ENCODE data around the gene PRXL2A.
A peak's percentile ranks its signal among the peaks of the same experiment; 100 is the strongest.

The PRXL2A gene

DNA sequence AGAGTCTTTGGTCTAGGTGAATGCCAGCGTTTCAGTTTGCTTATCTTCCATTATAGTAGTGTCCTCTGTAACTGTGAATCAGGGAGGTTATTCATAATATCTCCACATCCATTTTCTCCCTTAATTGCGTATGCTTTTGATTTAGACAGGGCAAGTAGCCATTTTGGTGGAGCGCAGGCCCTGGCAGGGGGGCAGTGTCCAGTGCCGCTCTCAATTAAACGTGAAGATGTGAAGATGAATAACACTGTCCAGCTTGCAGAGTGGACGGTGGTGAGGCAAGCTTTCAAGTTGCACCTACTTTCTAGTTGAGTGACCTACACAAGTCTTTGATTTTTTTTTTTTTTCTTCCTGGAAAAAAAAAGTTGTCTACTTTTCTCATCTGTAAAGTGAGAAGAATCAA, 50.3 kb downstream of the PRXL2A start:
- DNase-seq (ENCODE audit: low spot score) = no peak
- TF ChIP-seq, protein P1, sequence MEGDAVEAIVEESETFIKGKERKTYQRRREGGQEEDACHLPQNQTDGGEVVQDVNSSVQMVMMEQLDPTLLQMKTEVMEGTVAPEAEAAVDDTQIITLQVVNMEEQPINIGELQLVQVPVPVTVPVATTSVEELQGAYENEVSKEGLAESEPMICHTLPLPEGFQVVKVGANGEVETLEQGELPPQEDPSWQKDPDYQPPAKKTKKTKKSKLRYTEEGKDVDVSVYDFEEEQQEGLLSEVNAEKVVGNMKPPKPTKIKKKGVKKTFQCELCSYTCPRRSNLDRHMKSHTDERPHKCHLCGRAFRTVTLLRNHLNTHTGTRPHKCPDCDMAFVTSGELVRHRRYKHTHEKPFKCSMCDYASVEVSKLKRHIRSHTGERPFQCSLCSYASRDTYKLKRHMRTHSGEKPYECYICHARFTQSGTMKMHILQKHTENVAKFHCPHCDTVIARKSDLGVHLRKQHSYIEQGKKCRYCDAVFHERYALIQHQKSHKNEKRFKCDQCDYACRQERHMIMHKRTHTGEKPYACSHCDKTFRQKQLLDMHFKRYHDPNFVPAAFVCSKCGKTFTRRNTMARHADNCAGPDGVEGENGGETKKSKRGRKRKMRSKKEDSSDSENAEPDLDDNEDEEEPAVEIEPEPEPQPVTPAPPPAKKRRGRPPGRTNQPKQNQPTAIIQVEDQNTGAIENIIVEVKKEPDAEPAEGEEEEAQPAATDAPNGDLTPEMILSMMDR (IDR thresholded peaks at IDR 0.05; ENCODE audit: extremely low read depth, missing control alignments) = no peak

DNA sequence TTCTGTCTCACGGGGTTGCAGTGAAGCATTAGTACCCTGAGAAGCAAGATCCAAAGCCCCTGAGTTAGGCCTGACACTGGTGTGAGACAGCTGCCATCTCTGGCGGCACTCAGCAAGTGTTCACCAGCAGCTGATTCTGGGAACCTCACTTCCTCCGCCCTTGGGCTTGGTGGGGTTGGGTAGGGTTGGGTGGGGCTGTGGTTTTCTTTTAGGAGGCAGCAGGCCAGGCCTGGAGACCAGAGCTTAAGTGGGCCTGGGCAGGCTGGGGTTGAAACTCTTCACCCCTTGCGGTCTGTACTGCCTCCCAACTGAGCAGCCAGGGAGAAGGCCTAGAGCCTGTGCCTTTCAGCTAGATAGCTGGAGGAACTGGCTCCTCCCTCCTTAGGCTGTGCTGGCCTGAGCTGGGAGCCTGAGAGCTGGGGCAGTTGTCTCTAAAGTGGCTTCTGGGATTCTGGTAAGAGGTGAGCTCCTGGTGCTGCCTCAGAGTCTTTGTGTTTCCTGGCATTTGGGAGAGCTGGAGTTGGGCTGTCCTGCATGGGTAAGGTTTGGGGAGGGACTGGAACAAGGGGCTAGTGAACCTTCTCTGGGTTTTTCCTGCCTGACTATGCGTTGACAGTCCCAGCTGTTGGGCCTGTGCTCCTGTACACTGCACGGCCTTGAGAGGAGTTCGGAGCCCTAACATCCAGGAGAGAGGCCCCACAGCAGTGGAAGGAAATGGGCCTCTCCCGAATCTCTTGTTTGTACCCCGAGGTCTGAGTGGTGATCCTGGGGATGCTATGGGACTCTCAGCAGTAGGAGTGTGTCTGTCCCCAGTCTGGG, 50.9 kb downstream of the PRXL2A start:
- peak; percentile 71 for DNase-seq (ENCODE audit: low spot score)

DNA sequence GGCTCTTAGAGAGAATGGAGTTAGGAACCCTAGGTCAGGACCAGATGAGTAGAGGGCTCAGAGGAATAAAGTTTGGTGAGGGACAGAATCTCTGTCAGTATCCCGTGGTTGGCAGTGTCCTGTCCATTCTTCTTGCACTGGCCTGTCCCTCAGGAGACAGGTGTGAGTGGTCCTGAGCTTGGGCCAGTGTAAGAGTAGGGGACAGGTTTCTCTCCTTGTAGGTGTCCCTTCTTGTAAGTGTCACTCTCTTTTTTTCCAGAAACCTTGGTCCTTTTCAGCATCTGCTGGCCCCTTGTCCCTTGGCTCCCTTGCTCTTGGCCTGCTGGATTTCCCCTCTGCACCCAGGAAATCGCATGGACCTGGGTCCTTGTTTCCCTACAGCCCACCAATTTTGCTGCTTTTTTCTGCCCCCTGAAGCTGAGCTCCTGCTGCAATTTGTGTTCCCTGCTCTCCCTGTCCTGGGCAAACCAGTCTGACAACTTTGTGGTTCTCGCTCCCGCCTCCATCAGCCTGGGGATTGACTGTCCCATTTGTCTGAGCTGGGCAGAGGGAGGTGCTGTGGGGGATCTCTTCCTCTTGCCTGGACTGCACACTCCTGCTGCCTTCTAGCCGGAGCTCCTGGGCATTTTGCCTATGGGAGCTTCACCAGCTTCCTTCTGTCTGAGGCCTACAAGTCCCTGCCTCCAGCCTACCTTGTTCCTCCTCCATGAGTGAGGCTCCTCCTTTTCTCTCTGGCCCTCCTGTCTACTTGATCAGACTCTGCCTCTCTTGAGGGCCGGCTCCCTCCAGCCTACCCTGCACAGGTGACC, 52.3 kb downstream of the PRXL2A start:
- no peak for DNase-seq (ENCODE audit: low spot score)
- TF ChIP-seq, protein P1 (IDR thresholded peaks at IDR 0.05; ENCODE audit: extremely low read depth, missing control alignments) = no peak

More for the DNA sequence above, 50.9 kb downstream of the PRXL2A start:
- TF ChIP-seq, protein P1 (IDR thresholded peaks at IDR 0.05; ENCODE audit: extremely low read depth, missing control alignments) = no peak

- DNase-seq (ENCODE audit: low spot score) = no peak
- TF ChIP-seq, protein P1 (IDR thresholded peaks at IDR 0.05; ENCODE audit: extremely low read depth, missing control alignments) = no peak
These were observed 53.1 kb downstream of the PRXL2A start for GRCh38 chr10:80461208-80462183.

GRCh38 chr10:80462299-80462980, 54.1 kb downstream of the PRXL2A start:
- TF ChIP-seq, protein P1 (IDR thresholded peaks at IDR 0.05; ENCODE audit: extremely low read depth, missing control alignments) = no peak

DNA sequence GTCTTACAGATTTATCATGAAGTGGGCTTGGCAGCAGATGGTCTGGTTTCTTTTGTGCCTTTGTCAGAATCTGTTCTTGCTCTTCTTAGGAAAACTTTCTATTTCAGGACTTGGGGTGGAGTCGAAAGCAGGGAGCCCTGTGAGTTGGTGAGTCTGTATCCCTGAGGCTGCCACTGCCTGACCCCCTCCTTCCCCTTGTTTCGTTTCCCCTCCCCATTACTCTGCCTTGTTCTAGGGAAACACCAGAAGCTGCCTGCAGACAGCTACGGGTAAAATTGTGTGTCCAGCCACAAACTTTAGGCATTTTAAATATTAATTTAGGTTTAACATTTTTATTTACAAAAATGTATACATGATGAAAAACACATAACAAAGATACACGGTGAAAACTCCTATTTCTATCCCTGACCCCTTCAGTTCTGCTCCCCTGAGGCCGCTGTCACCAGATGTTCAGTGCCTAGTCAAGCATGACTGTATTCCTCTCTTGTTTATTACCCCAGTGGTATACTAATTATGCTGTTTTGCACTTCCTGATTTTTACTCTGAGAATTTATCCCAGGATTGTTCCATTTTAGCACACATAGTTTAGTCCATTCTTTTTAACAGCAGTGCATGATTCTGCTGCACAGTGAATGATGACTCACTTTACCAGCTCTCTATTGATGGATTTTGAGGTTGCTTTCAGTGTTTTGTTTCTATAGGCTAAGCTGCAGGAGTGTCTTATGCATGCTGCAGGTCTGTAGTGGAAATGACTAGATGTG, 54.8 kb downstream of the PRXL2A start:
- TF ChIP-seq, protein P1 (IDR thresholded peaks at IDR 0.05; ENCODE audit: extremely low read depth, missing control alignments) = no peak
- no peak for DNase-seq (ENCODE audit: low spot score)

More at GRCh38 chr10:80462299-80462980, 54.1 kb downstream of the PRXL2A start:
- DNase-seq (ENCODE audit: low spot score) = no peak
